Ovary (tissue), 9 donors: ENCODE measurements around the gene RBM20. TPM values are rescaled to one million over a fixed set of nuclear protein-coding genes. Genes with fewer than 3 reads are reported as not detected.

Source experiments
- DNase-seq, 5 donors: peaks; one replicate each; pipeline ENCODE4 v3.0.0-alpha.2; 2019 to 2020
- H3K27ac ChIP-seq, 2 donors: fragments of 200-600 bp; one replicate each; pipeline versions ENCODE4 v1.5.1 to v1.8.0; 2019 to 2022
- H3K27me3 ChIP-seq: fragments of 200-600 bp; one replicate; pipeline ENCODE4 v1.8.0; 2022
- H3K36me3 ChIP-seq: fragments of 200-600 bp; sonication (generic); one replicate; pipeline ENCODE4 v1.5.1; 2019
- H3K4me1 ChIP-seq: one replicate; pipeline ENCODE4 v1.8.1; 2013; ENCODE audit warnings: mild to moderate bottlenecking, moderate library complexity; ENCODE audit not compliant: insufficient read depth
- H3K4me3 ChIP-seq: fragments of 200-600 bp; sonication (generic); one replicate; pipeline ENCODE4 v1.5.1; 2017
- H3K9me3 ChIP-seq, 2 donors: fragments of 200-600 bp in 1 of 2; sonication (generic) in 1 of 2; one replicate each; pipeline versions ENCODE4 v1.5.1 to v1.8.1; 2013 to 2019; ENCODE audit warnings: mild to moderate bottlenecking in 1 of 2, moderate library complexity in 1 of 2
- CTCF ChIP-seq, 3 donors: fragments of 450-650 bp in 2 of 3; fragments of 200-600 bp in 1 of 3; IDR thresholded peaks; one replicate each; pipeline versions ENCODE4 v1.5.1 to v1.8.0; 2016 to 2022; ENCODE audit warnings: antibody characterized with exemption in 3 of 3, mild to moderate bottlenecking in 1 of 3
- EP300 ChIP-seq: sonication (generic); formaldehyde crosslinking; IDR thresholded peaks from one replicate; pipeline ENCODE4 v1.6.1; 2017; ENCODE audit warnings: antibody characterized with exemption
- POLR2A ChIP-seq: fragments of 450-650 bp; IDR thresholded peaks from one replicate; pipeline ENCODE4 v1.6.1; 2017; ENCODE audit warnings: antibody characterized with exemption, mild to moderate bottlenecking, moderate library complexity
- WGBS, 3 donors: extraction: QIAGEN DNeasy Blood & Tissue Kit in 1 of 3; methylation state at CpG; one replicate each; pipeline versions ENCODE4 v1.1.5 to v1.1.7; 2013 to 2017; 5-methylcytosine and 5-hydroxymethylcytosine counted together
- intact Hi-C, 4 donors: fragments of 100-400 bp; cut with DNase I; formaldehyde crosslinking; loops; one replicate each; pipeline versions ENCODE4 v1.11.0 to v1.15.1; 2022 to 2023
- polyA plus RNA-seq, 2 donors: library from polyadenylated mRNA; stranded (reverse); fragments of 200-250 nt in 1 of 2; fragments of 350-450 nt in 1 of 2; fragmentation: Illumina TruSeq in 1 of 2; extraction: RNeasy Lipid Tissue Mini Kit (QIAGEN cat#74804) in 1 of 2; gene quantifications; one replicate each; pipeline ENCODE4 v1.2.3, GENCODE V29; 2013 to 2014
- small RNA-seq: library from RNA; depleted of rRNA; stranded (forward); fragments of <200 nt; gene quantifications from one replicate; pipeline ENCODE3, GENCODE V24; 2016
- total RNA-seq, 7 donors: library from RNA; depleted of rRNA in 2 of 7; stranded (reverse); fragments of >200 nt in 2 of 7; fragmentation: NEBNext Ultra II Directional in 3 of 7; extraction: Animal tissue kit (Norgen Biotek cat#: 25700) in 3 of 7; gene quantifications; one replicate each; pipeline versions ENCODE4 v1.1.0 to v1.2.4, GENCODE V29; 2016 to 2023
- donor health status: DM: no; HTN: no; CAD: no; lungs with moderate emphysema.
- donor health status: DM: no; HTN: no; CAD: no.
- donor health status: Bipolar disorder and iron deficiency.
- donor health status: DM: yes; HTN: yes; CAD: no.
- donor health status: DM: no; HTN: no; CAD: no.
- donor health status: DM: yes; HTN: yes; CAD: no.

Gene RBM20
- total and polyA plus RNA-seq, 9 donors: 0.96 to 4.9 (median 3.6) TPM

- H3K9me3 ChIP-seq: no peaks in the 10 kb centered on the region
- intact Hi-C loops: loop anchor here in 2 of 4 donors (10.0 kb wide), 2 partner anchors 79 to 191 kb away; partner anchors contain the start of gene ADRA2A (in 1 of the 2)
- 42 to 55% (median 52%) methylated on average over 10 of the region's 10 CpGs for WGBS, 3 donors
- peaks cover 3% of the 10 kb centered on the region for H3K4me1 ChIP-seq
- no peaks in the 10 kb centered on the region for H3K36me3 ChIP-seq
- H3K27me3 ChIP-seq: no peaks in the 10 kb centered on the region
- peak overlapping the region in 1 of 2 donors; percentile 19 for H3K27ac ChIP-seq
- no peak for DNase-seq
- H3K4me3 ChIP-seq: no peak overlapping the region
- TF ChIP-seq POLR2A: no peak
- no peak for TF ChIP-seq EP300
- TF ChIP-seq CTCF (IDR thresholded peaks at IDR 0.05): no peak
Measured at GRCh38 chr10:110883924-110884323, 239.8 kb downstream of the RBM20 start.

- 38 to 46% (median 45%) methylated on average over 5 of the region's 5 CpGs for WGBS, 3 donors
- Histone ChIP-seq H3K9me3 (no peaks in the 10 kb centered on the region), H3K4me3 (no peak overlapping the region), H3K36me3 (no peaks in the 10 kb centered on the region), H3K27me3 (no peaks in the 10 kb centered on the region), H3K27ac (no peak overlapping the region), H3K4me1 (peaks cover 3% of the 10 kb centered on the region)
- TF ChIP-seq EP300 (no peak), POLR2A (no peak), CTCF (IDR thresholded peaks at IDR 0.05) (no peak)
- intact Hi-C loops: loop anchor here in 3 of 4 donors (5.0 to 10.0 kb wide), 4 partner anchors 79 to 189 kb away; partner anchors contain the start of gene ADRA2A (in 1 of the 3)
- DNase-seq: no peak
Measured at GRCh38 chr10:110885932-110886674, 242.0 kb downstream of the RBM20 start.

DNA sequence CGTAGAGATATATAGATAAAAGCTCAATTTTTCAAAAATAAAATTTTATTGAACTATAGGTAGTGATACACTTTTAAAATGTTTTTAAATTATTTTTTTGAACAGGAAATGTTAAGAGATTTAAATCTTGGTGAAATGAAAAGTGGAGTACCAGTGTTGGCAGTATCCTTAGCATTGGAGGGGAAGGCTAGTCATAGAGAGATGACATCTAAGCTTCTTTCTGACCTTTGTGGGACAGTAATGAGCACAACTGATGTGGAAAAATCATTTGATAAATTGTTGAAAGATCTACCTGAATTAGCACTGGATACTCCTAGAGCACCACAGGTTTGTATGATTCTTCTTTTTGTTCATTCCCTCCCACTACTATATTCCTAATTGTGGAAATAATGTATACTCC lies 243.4 kb downstream of the RBM20 start:
- intact Hi-C loops: loop anchor here in 3 of 4 donors (5.0 to 10.0 kb wide), 4 partner anchors 80 to 187 kb away; partner anchors contain the start of gene ADRA2A (in 1 of the 3)
- Histone ChIP-seq H3K4me1 (peaks cover 3% of the 10 kb centered on the region), H3K9me3 (no peaks in the 10 kb centered on the region), H3K36me3 (no peaks in the 10 kb centered on the region), H3K4me3 (no peak overlapping the region), H3K27ac (no peak overlapping the region), H3K27me3 (no peaks in the 10 kb centered on the region)
- DNase-seq: no peak
- TF ChIP-seq CTCF (IDR thresholded peaks at IDR 0.05): no peak
- TF ChIP-seq EP300: no peak
- TF ChIP-seq POLR2A: no peak
- WGBS, 3 donors: 92 to 96% (median 96%) methylated on average over 1 of the region's 1 CpG

Small RNAs within 50 kb of the gene (small RNA-seq; reads per million reads assigned to genes)
- gene RF00019: not detected
- gene RN7SKP288: not detected
- gene RNA5SP327: not detected

Other genes starting within 250 kb of the RBM20 start
- gene DUSP5, start 146.4 kb upstream of the RBM20 start, total RNA-seq: 10 to 100 TPM in 3 of 7 donors, 1 to 10 TPM in 4; 2.5 to 21.6 (median 6.2) TPM
- 10 to 100 TPM in 1 of 2 donors, 1 to 10 TPM in 1; 5.4 to 11.2 TPM for gene DUSP5, start 146.4 kb upstream of the RBM20 start, polyA plus RNA-seq
- 10 to 100 TPM; 23.1 to 49.1 (median 38.3) TPM for gene SMC3, start 76.6 kb upstream of the RBM20 start, total RNA-seq
- gene SMC3, start 76.6 kb upstream of the RBM20 start, polyA plus RNA-seq: 10 to 100 TPM; 31.5 to 32.4 TPM
- 100 to 1,000 TPM; 103 to 399 (median 185) TPM for gene PDCD4, start 227.6 kb downstream of the RBM20 start, total RNA-seq
- gene PDCD4, start 227.6 kb downstream of the RBM20 start, polyA plus RNA-seq: 100 to 1,000 TPM; 136 to 209 TPM